ENCODE data around the gene MAFG. TPM values are rescaled to one million over a fixed set of nuclear protein-coding genes. Genes with fewer than 3 reads are reported as not detected.
A peak's percentile ranks its signal among the peaks of the same experiment; 100 is the strongest.
"Not testable (repeated sequence)": the region's sequence is repeated elsewhere in the genome, so short reads cannot be mapped to it uniquely, and the experiment has no call there.

The MAFG gene
- total and polyA plus RNA-seq, 2 donors (not counting 3 experiments of a cell fraction or from before 2014, with no cell fraction given): 27.6 to 35.0 TPM

GRCh38 chr17:81918832-81919545 lies 8.5 kb downstream of the MAFG start:
- ChIA-PET CTCF (no interaction called here), POLR2A (no interaction called here)
- no peak overlapping the region for H2AFZ ChIP-seq (ENCODE audit: low read depth, low read length)
- no peaks in the 10 kb centered on the region for H3K27me3 ChIP-seq (ENCODE audit: control insufficient read depth in 2 of 2, insufficient read depth in 2 of 2, low read length in 2 of 2)
- dilution Hi-C loops (cut with MboI; ENCODE audit: extremely low pct_ligation_motif_present, low sequenced_read_pairs): no loop called here
- intact Hi-C loops (cut with micrococcal nuclease): no loop called here
- H3K4me3 ChIP-seq (replicated peaks in 1 of 3; ENCODE audit: insufficient read depth in 1 of 3, low read depth in 1 of 3, low read length in 3 of 3): no peak overlapping the region
- H3K9me3 ChIP-seq (replicated peaks; ENCODE audit: control insufficient read depth, insufficient read depth, low read length): no peaks in the 10 kb centered on the region
- BruUV-seq (replicated peaks): TSS peak; percentile 1
- no peak overlapping the region for H3K9ac ChIP-seq (replicated peaks; ENCODE audit: extremely low read depth, insufficient read depth, low read length)
- FAIRE-seq (peak; percentile 54), DNase-seq (ENCODE audit: low read depth, low spot score) (no peak)
- H3K79me2 ChIP-seq (ENCODE audit: control insufficient read depth, insufficient read depth, low read length): peaks cover 49% of the 10 kb centered on the region
- no peak overlapping the region for H3K27ac ChIP-seq (ENCODE audit: insufficient read depth, low read depth, low read length)
- H3K36me3 ChIP-seq (ENCODE audit: control insufficient read depth in 2 of 2, extremely low read depth in 1 of 2, insufficient read depth in 2 of 2, low read length in 2 of 2): peaks cover 0 to 41% of the 10 kb centered on the region in 2 experiments
- peaks cover 15% of the 10 kb centered on the region for H3K4me1 ChIP-seq (ENCODE audit: control insufficient read depth, extremely low read depth, insufficient read depth, low read length)
- H3K9me1 ChIP-seq (replicated peaks; ENCODE audit: control insufficient read depth, extremely low read depth, insufficient read depth, low read length): no peaks in the 10 kb centered on the region
- H3K4me2 ChIP-seq (ENCODE audit: insufficient read depth, low read length): no peak overlapping the region
- TF ChIP-seq CTCF (IDR thresholded peaks at IDR 0.05; ENCODE audit: extremely low read depth in 1 of 2, insufficient read depth in 1 of 2, low read depth in 1 of 2, low read length in 2 of 2) (no peak), MYC (IDR thresholded peaks at IDR 0.05; ENCODE audit: low read depth, low read length) (no peak), POLR2AphosphoS5 (IDR thresholded peaks at IDR 0.05; ENCODE audit: insufficient read depth, low read depth, low read length) (no peak), JUN (IDR thresholded peaks at IDR 0.05; ENCODE audit: borderline replicate concordance, insufficient read depth, insufficient read length, low read depth) (no peak), POLR2A (IDR thresholded peaks at IDR 0.05; ENCODE audit: low read depth, low read length) (no peak), FOS (IDR thresholded peaks at IDR 0.05; ENCODE audit: borderline replicate concordance, insufficient read depth, low read length) (no peak), EZH2 (IDR thresholded peaks at IDR 0.05; ENCODE audit: borderline replicate concordance, low read depth, low read length, severe bottlenecking) (no peak), GATA2 (IDR thresholded peaks at IDR 0.05; ENCODE audit: insufficient read depth, insufficient read length, low read depth, low read length) (no peak)
- TF ChIP-seq, protein P1, sequence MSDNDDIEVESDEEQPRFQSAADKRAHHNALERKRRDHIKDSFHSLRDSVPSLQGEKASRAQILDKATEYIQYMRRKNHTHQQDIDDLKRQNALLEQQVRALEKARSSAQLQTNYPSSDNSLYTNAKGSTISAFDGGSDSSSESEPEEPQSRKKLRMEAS (IDR thresholded peaks at IDR 0.05; ENCODE audit: insufficient read depth, insufficient read length): no peak
- H4K20me1 ChIP-seq (replicated peaks; ENCODE audit: control insufficient read depth, extremely low read depth, insufficient read depth, low read length): no peaks in the 10 kb centered on the region

GRCh38 chr17:81918333-81918669 lies 9.2 kb downstream of the MAFG start:
- H3K4me3 ChIP-seq (replicated peaks in 1 of 3; ENCODE audit: insufficient read depth in 1 of 3, low read depth in 1 of 3, low read length in 3 of 3); FAIRE-seq; dilution Hi-C loops (cut with MboI; ENCODE audit: extremely low pct_ligation_motif_present, low sequenced_read_pairs); DNase-seq (ENCODE audit: low read depth, low spot score); H3K9me1 ChIP-seq (replicated peaks; ENCODE audit: control insufficient read depth, extremely low read depth, insufficient read depth, low read length); H4K20me1 ChIP-seq (replicated peaks; ENCODE audit: control insufficient read depth, extremely low read depth, insufficient read depth, low read length); H3K9ac ChIP-seq (replicated peaks; ENCODE audit: extremely low read depth, insufficient read depth, low read length); H2AFZ ChIP-seq (ENCODE audit: low read depth, low read length); H3K9me3 ChIP-seq (replicated peaks; ENCODE audit: control insufficient read depth, insufficient read depth, low read length); intact Hi-C loops (cut with micrococcal nuclease); H3K4me1 ChIP-seq (ENCODE audit: control insufficient read depth, extremely low read depth, insufficient read depth, low read length); BruUV-seq (replicated peaks); POLR2A ChIA-PET; H3K27ac ChIP-seq (ENCODE audit: insufficient read depth, low read depth, low read length); H3K27me3 ChIP-seq (ENCODE audit: control insufficient read depth in 2 of 2, insufficient read depth in 2 of 2, low read length in 2 of 2); H3K4me2 ChIP-seq (ENCODE audit: insufficient read depth, low read length): not testable (repeated sequence)
- H3K79me2 ChIP-seq (ENCODE audit: control insufficient read depth, insufficient read depth, low read length): peaks cover 42% of the 10 kb centered on the region
- H3K36me3 ChIP-seq (ENCODE audit: control insufficient read depth in 2 of 2, extremely low read depth in 1 of 2, insufficient read depth in 2 of 2, low read length in 2 of 2): peaks cover 6 to 48% of the 10 kb centered on the region in 2 experiments
- CTCF ChIA-PET: interaction anchor here (1.3 kb wide), 1 partner anchor 41 kb away, joined by 3 read pairs; no protein-coding TSS in a partner anchor

Measured in endothelial cell of umbilical vein (primary cell).